ENCODE measurements around the gene GAB3.
"Not testable (repeated sequence)": the region's sequence is repeated elsewhere in the genome, so short reads cannot be mapped to it uniquely, and the experiment has no call there.

GAB3 gene

DNA sequence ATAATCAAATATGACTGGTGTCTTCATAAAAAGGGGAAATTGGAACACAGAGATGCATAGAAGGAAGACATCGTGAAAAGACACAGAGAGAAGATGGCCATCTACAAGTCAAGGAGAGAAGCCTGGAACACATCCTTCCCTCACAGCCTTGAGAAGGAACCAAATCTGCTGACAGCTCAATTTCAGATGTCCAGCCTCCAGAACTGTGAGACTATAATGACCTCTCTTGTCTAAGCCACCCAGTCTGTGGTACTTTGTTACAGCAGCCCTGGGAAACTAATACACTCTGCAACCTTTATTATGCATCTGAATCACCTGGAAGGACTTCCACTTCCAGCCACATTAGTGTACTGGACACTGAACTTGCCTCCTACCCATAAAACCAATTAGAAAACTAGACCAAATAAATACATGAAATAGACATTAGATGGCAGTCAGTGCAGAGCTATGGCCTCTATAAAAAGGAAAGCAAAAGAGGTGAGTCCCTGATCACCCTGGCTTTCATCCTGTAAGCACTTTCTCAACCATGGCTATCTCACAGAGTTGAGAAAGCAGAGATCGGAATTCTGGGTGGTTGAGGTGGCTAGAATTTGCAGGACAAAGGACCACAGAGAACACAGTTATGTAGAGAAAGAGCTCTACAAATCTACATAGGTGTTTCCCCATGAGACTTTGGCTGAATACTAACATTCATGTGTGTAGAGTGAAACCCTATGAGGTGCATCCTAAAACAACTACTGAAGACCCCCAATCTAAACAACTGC lies 25.7 kb downstream of the GAB3 start:
- DNase-seq (ENCODE audit: low read depth, low spot score), result no peak

DNA sequence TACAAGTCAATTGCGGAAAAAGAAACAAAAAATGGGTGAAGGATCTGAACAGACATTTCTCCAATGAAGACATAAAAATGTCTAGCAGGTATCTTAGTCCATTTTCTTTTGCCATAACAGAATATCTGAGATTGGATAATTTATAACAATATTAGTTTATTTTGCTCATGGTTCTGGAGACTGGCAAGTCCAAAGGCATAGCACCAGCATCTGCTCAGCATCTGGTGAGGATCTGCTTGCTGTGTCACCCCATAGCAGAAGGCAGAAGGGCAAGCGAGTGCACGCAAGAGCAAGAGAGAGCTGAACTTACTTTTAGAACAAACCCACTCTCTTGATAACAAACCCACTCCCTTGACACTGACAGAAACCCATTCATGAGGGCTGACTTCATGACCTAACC lies 29.7 kb downstream of the GAB3 start:
- no peak for DNase-seq (ENCODE audit: low read depth, low spot score)

DNA sequence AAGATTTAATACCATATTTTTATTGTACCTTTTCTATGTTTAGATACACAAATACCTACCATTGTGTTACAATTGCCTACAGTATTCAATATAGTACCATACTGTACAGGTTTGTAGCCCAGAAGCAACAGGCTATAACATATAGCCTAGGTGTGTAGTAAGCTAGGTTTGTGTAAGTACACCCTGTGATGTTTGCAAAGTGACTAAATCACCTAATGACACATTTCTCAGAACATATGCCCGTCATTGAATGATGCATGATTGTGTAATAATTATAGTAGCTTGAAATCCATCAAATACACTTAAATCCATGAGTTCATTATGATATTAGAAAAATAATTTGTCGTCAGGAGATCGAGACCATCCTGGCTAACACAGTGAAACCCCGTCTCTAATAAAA lies 30.8 kb downstream of the GAB3 start:
- DNase-seq (ENCODE audit: low read depth, low spot score), result no peak

DNA sequence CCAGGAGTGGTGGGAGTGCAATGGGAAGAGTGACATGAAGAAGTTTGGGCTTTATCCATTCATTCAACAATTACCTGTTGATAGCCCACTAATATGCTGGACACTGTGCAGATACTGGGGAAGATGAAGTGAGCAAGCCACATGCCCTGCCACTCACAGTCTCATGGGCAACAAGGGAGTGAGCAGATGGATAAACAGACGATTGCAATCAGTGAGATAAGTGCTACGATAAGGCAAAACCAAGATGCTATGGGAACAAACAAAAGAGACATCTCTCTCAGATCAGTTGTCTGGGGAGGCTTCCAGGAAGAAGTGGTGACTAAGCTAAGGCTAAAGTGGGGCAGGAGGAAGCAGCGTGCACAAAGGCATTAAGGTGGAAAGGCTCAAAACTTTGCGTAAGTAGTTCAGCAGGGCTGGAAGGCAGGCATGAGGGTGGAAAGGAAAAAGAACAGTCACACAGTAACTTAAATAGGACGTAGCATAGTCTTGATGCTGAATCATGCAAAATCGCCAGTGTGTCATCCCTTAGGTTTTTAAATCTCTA lies 31.7 kb downstream of the GAB3 start:
- no peak for DNase-seq (ENCODE audit: low read depth, low spot score)

DNA sequence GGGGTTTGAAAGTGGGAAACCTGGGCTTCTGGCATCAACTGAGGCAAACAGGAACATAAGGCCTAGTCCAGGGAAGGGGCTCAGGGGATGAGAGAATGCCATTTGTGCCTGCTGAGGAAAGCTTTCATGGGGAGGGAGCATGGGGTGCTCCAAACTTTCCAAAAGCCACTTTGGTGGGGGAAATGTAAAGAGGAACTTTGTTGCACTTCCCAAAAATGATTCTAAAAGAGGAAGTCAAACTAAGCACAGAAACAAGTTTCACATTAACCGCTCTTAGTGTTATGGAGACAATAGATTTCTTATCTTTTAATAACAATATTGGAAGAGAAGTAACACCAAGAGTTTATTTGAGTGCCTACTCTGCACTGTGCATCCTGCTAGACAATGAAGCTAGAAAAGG lies 32.3 kb downstream of the GAB3 start:
- DNase-seq (ENCODE audit: low read depth, low spot score), result no peak

DNA sequence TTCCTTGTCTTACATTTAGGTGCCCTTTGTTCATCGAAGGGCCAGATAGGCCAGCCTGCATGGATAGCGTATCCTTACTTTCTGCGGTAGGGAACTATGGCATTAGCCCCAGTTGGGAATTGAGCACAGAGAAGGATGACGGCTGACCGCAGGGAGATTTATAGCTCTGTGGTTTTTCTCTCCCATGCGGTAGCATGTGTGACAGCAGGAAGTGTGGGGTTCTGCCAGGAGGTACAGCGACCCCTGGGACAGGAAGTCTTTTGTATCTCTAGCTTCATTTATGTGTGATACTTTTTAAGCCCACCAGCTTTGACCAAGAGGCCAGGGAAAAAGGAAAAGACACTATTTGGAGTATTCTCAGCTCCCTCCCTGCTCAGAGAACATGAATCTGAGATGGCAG lies 33.1 kb downstream of the GAB3 start:
- DNase-seq (ENCODE audit: low read depth, low spot score), result no peak

DNA sequence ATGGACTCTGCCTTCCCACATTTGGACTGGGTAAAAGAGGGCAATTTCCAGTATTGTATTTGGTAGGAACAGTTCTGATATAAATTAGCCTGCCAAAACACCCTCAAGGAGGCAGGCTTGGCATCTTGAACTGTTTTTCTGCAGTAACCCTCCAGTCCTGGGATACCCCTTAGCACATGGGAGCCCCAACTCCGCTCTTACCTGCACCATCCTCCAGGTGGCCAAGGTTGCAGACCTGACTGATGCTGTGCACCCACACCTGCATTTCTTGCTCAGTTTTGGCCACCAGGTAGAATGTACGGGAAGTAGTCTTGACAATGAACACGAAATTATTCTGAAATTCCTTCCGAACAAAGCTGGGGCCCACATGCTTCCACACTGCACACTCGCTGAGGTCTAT lies 35.1 kb downstream of the GAB3 start:
- DNase-seq (ENCODE audit: low read depth, low spot score), result no peak

DNA sequence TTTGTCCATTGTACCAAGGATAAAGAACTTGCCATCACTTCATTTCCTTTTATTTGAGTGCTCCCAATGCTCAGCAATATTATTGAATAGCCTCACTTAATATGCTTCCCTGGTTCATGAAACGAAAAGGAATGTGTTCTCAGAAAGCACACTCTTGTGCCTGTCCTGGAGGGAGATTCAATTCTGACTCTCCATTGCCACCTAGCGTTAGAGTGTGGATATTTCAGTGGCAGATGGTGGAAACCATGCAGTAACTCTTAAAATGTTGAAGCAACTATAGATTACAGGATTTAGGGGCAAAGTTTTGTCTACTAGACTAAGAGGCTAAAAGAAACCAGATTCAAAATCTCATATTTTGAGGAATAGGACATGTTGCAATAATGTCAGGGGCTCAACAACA lies 36.0 kb downstream of the GAB3 start:
- no peak for DNase-seq (ENCODE audit: low read depth, low spot score)

DNA sequence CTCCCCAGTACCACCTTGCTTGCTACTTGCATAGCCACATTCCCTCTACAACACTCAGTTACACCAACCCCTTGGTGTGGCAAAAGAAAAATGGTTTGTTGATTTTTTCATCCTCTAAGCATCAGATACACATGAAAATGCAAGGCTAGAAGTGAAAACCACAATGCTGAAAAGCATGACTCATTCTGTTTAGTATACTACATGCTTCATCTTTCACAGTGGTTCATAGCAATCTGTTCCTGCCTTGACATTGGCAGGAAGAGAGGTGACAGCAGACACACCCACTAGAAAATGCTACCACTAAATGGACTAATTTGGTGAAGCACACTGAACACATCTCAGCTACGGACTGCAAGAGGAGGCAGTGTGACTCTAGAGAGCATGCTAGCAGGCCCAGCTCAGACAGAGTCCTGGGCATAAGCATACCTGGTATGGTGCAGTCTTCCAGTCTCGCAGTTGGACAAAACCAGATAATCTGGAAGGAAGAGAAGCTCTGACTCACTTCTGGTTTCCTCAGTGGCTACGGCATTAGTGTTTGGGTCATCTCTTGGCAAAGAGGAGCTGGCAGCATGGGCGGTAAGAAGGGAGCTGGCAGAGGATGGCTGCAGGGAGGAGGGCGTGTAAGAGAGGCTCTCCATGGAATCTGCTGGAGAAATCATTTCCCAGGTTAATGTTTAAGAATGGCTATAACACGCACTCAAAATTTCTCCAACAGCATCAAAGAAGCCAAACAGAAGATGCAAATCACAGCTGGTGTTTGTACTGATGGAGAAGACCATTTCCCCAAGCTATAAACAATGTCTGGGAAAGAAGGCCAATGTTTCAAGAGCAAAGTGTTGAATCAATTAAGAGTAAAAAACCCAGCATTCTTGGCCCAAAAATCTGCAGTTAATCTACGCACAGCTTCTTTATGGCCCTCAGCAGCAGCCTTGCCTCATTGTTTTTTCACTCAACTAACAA lies 37.8 kb downstream of the GAB3 start:
- DNase-seq (ENCODE audit: low read depth, low spot score), result no peak

DNA sequence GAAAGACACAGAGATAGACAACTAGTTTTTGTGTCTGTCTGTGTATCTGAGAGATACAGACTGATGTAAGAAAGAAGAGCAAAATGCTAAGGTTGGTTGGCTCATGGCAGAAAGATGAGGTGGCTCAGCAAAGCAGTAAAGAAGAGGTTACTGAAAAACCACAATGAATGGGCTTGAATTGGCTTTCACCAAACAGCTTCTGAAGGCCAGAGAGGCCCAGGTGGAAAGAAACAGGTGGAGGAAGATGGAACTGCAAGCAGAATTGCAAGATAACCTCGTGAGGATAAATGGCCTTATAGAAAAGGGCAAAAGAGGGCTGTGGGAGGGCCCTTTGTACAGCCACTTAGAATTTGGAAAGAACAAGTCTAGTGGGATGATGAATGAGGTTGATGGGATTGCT lies 39.6 kb downstream of the GAB3 start:
- no peak for DNase-seq (ENCODE audit: low read depth, low spot score)

DNA sequence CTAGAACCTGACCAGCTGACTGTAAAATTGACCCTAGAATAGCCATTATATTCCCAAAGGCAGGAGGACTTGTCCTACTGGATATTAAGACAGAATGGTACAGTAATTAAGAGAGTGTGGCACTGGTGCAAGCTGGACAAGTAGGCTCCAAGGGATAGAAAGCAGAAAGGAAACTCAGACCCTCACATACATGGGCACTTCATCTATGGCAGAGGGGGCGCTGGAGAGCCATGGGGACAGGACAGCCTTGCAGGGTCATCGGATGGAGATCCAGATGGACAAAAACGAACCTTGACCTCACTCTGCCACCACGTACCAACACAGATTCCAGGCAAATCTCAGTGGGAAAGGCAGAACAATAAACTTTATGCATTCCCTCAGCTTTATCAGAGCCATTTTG lies 40.6 kb downstream of the GAB3 start:
- DNase-seq (ENCODE audit: low read depth, low spot score), result no peak

DNA sequence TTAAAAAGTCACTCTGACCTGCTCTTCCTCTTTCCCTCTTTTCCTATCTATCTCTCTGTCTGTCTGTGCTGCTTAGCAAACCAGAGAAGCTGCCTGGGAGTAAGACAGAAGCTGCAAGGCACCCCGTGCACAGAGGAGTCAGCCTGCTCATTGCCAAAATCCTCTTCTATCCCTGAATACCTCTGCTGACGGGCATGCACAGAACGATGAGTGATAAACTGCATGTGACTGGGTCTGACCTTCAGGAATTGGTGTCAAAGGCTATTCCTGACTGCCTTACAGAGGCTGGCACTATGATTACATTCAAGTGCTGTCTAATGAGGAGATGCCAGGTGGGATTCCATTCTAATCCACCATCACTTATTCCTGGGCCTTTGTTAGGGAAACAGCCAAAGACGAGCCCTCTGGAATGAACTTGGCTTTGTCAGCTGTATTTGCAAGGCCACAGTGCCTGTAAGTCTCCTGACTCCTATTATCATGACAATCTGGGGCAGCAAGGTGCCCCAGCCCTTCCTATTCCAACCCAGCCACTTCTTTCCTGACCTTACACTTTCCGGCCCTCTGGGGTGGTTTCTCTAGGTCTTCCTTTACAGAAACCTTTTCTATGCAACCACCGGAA lies 52.1 kb downstream of the GAB3 start:
- no peak for DNase-seq (ENCODE audit: low read depth, low spot score)

DNA sequence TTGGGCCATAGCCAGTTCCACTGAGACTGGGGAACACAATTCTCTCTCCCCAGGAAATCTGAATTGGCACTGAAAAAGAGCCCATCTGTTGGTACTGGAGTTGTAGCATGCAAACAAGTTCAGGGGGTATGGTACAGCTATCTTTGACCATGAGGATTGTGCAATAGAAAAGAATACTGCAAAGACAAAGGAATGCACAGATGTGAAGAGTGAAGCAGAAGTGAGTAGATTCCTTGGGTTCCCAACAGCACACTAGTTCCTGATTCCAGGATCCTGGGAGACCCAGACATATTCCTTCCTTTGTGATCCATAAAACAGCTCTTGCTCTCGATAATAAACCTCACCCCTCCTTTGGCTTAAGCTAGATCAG lies 54.2 kb downstream of the GAB3 start:
- no peak for DNase-seq (ENCODE audit: low read depth, low spot score)

DNA sequence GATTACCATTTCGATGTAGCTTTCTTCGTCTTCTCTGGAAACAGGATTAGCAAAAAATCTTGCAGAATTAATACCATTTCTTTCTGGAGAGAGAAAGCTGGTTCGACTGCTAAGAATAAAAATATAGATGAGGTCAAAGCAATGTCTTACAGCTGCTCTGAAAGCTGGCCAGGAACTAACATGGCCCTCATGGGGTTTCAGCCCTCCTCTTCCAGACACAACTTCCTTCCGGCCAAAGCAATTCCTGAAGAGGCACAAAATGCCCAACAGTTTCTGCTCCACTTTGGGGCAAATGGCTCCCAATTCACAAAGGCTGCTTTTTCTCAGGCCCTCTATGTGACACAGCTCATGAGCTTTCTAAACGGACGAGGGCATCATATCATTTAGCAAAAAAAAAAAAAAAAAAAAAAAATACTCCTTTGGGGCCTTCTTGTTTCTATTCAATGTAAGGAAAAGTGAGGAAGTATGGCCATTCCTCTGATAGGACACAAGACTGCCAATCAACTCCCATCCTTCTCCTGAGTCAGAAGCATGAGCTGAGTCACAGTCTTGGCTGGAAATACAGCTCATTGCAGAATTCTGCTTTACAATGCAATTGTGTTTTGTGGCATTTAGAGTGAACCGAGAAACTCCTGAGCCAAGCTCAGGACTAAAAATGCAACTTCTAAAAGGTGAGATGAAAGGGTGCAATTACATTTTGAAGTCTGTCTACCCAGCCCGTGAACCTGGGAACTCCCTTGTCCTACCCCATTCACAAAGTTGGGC lies 54.8 kb downstream of the GAB3 start:
- DNase-seq (ENCODE audit: low read depth, low spot score), result no peak

DNA sequence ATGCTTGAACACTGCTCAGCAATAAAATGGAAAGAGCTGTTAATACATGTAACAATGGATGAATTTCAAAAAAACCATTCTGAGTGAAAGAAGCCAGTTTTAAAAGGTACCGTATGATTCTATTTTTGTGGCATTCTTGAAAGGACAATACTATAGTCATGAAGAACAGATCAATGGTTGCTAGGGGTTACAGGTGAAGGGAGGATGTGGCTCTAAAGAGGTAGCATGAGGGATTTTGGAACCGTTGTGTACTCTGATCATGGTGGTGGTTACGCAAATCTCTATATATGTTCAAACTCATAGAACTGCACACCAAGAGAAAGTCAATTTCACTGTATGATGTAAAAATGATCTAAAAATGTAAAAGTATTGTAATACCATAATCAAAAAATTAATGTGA lies 57.5 kb downstream of the GAB3 start:
- DNase-seq (ENCODE audit: low read depth, low spot score), result no peak

DNA sequence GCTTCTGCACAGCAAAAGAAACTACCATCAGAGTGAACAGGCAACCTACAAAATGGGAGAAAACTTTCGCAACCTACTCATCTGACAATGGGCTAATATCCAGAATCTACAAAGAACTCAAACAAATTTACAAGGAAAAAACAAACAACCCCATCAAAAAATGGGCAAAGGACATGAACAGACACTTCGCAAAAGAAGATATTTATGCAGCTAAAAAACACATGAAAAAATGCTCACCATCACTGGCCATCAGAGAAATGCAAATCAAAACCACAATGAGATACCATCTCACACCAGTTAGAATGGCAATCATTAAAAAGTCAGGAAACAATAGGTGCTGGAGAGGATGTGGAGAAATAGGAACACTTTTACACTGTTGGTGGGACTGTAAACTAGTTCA lies 60.4 kb downstream of the GAB3 start:
- DNase-seq (ENCODE audit: low read depth, low spot score), result not testable (repeated sequence)

DNA sequence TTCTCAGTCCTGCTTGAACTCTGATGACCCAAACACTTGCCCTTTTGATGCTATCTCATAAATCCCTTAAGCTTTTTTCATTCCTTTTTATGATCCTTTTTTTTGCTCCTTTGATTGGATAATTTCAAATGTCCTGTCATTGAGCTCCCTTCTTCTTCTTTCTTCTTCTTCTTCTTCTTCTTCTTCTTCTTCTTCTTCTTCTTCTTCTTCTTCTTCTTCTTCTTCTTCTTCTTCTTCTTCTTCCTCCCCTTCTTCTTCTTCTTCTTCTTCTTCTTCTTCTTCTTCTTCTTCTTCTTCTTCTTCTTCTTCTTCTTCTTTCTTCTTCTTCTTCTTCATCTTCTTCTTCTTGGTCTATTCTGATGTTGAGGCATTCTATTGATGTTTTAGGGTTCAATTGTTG lies 78.8 kb downstream of the GAB3 start:
- DNase-seq (ENCODE audit: low read depth, low spot score), result not testable (repeated sequence)

DNA sequence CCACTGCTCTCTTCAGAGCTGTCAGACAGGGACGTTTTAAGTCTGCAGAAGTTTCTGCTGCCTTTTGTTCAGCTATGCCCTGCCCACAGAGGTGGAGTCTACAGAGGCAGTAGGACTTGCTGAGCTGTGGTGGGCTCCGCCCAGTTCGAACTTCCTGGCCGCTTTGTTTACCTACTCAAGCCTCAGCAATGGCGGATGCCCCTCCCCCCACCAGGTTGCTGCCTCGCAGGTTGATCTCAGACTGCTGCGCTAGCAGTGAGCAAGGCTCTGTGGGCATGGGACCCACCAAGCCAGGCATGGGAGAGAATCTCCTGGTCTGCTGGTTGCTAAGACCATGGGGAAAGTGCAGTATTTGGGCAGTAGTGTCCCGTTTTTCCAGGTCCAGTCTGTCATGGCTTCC lies 80.0 kb downstream of the GAB3 start:
- DNase-seq (ENCODE audit: low read depth, low spot score), result not testable (repeated sequence)

DNA sequence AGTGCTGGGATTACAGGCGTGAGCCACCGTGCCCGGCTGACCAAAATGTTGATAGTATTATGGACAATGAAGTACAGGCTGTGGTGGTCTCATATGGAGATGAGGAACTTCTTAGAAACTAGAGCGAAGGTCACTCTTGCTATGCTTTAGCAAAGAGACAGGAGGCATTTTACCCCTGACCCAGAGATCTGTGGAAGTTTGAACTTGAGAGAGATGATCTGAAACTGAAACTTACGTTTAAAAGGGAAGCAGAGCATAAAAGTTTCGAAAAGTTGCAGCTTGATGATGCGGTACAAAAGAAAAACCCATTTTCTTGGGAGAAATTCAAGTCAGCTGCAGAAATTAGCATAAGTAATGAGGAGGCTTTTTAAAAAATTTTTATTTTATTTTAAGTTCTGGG lies 89.0 kb downstream of the GAB3 start:
- DNase-seq (ENCODE audit: low read depth, low spot score), result no peak

DNA sequence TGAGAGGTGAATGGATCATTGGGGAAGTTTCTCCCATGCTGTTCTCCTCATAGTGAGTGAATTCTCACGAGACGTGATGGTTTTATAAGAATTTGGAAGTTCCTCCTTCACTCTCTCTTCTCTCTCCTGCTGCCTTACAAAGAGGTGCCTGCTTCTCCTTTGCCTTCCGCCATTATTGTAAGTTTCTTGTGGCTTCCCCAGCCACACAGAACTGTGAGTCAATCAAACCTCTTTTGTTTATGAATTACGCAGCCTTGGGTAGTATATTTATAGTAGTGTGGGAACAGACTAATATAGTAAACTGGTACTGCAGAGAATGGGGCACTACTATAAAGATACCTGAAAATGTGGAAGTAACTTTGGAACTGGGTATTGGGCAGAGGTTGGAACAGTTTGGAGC lies 89.7 kb downstream of the GAB3 start:
- no peak for DNase-seq (ENCODE audit: low read depth, low spot score)

DNA sequence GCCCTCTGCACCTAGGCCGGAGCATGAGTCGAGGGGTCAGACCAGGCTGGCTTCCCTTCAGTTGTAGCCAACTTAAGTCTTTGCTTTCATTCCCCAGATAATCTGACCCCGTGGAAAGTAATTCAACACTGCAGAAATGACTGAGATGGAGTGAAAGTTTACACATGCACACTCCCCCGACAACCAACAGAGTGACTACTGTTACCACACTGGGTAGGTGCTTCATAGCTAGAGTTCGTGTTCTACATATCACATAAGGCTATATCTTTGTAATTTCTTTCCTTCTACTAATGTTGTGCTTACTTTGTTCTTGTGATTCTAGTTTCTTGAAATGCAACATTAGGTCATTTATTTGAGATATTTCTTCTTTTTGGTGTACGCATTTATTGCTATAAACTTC lies 90.3 kb downstream of the GAB3 start:
- no peak for DNase-seq (ENCODE audit: low read depth, low spot score)

DNA sequence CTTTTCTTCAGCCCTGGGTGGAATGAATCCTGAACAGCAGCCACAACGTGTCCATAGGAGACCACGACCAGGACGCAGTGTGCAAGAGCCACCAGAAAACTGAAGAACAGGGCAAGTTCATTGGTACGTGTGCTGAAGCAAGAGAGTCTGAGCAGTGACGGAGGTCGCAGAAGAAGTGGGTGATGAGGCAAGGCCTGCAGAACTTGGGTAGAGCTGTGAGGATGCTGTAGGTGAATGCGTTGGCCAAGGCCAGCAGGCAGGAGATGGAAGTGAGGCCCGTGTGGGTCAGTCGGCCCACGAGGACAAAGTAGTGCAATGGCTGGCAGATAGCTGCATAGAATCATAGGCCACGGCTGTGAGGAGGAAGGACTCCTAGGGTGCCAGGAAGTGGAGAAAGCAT lies 91.9 kb downstream of the GAB3 start:
- DNase-seq (ENCODE audit: low read depth, low spot score), result no peak
